GM23338 (cell line): ENCODE results near the gene TIPRL. TPM values are rescaled to one million over a fixed set of nuclear protein-coding genes. Genes with fewer than 3 reads are reported as not detected.

Experiments
- ATAC-seq: fragments of 200-7000 bp; cut with Tn5 transposase; 3 replicates; pipeline ENCODE4 v1.9.1; 2020
- DNase-seq: peaks from one replicate; pipeline ENCODE4 v3.0.0-alpha.2; 2015; ENCODE audit warnings: low spot score
- H2AFZ ChIP-seq: fragments of 200-600 bp; sonication (generic); 2 replicates; pipeline ENCODE4 v1.8.0; 2016; ENCODE audit warnings: antibody characterized with exemption, mild to moderate bottlenecking, moderate library complexity
- H3F3A ChIP-seq: fragments of 200-600 bp; sonication (generic); replicated peaks from 2 replicates; pipeline ENCODE4 v1.8.0; 2017; ENCODE audit warnings: antibody characterized with exemption, mixed run types, low read depth
- H3K27ac ChIP-seq: fragments of 200-600 bp; sonication (generic); 2 replicates; pipeline ENCODE4 v1.6.1; 2016; ENCODE audit warnings: low read depth
- H3K27me3 ChIP-seq: fragments of 200-600 bp; sonication (generic); 2 replicates; pipeline ENCODE4 v1.8.0; 2016; ENCODE audit warnings: mild to moderate bottlenecking, mixed run types, moderate library complexity; ENCODE audit not compliant: insufficient read depth
- H3K36me3 ChIP-seq: fragments of 200-600 bp; sonication (generic); 2 replicates; pipeline ENCODE4 v1.8.0; 2016; ENCODE audit warnings: mild to moderate bottlenecking; ENCODE audit not compliant: insufficient read depth
- H3K4me1 ChIP-seq: fragments of 200-600 bp; sonication (generic); 2 replicates; pipeline ENCODE4 v1.8.0; 2016; ENCODE audit warnings: mild to moderate bottlenecking, moderate library complexity; ENCODE audit not compliant: insufficient read depth
- H3K4me2 ChIP-seq: fragments of 200-600 bp; sonication (generic); 2 replicates; pipeline ENCODE4 v1.7.1; 2017; ENCODE audit warnings: mixed run types
- H3K4me3 ChIP-seq: fragments of 200-600 bp; sonication (generic); 2 replicates; pipeline ENCODE4 v1.6.1; 2016; ENCODE audit warnings: mixed run types
- H3K79me2 ChIP-seq: fragments of 200-600 bp; sonication (generic); replicated peaks from 2 replicates; pipeline ENCODE4 v1.8.0; 2017; ENCODE audit warnings: mild to moderate bottlenecking; ENCODE audit not compliant: insufficient read depth
- H3K9me2 ChIP-seq: fragments of 200-600 bp; sonication (generic); 2 replicates; pipeline ENCODE4 v1.8.0; 2017; ENCODE audit not compliant: insufficient read depth
- H4K20me1 ChIP-seq: fragments of 200-600 bp; sonication (generic); replicated peaks from 2 replicates; pipeline ENCODE4 v1.8.0; 2017; ENCODE audit warnings: mild to moderate bottlenecking; ENCODE audit not compliant: insufficient read depth
- H3K27ac Mint-ChIP-seq: 2 replicates; pipeline ENCODE4 v1.8.0; 2020; ENCODE audit warnings: inconsistent platforms, mild to moderate bottlenecking, moderate library complexity, mixed read lengths
- H3K27me3 Mint-ChIP-seq: 3 replicates; pipeline ENCODE4 v1.8.0; 2022; ENCODE audit warnings: low read depth, mild to moderate bottlenecking, moderate library complexity, mixed read lengths, inconsistent platforms; ENCODE audit not compliant: insufficient read depth, poor library complexity
- H3K36me3 Mint-ChIP-seq: 3 replicates; pipeline ENCODE4 v1.8.0; 2021; ENCODE audit warnings: low read depth, mild to moderate bottlenecking, inconsistent platforms, moderate library complexity, mixed read lengths
- H3K4me1 Mint-ChIP-seq: 3 replicates; pipeline ENCODE4 v1.8.0; 2020; ENCODE audit warnings: mild to moderate bottlenecking, inconsistent platforms, mixed read lengths
- H3K4me3 Mint-ChIP-seq: 3 replicates; pipeline ENCODE4 v1.8.0; 2021; ENCODE audit warnings: moderate library complexity, mild to moderate bottlenecking, inconsistent platforms, mixed read lengths
- H3K9me3 Mint-ChIP-seq: 3 replicates; pipeline ENCODE4 v1.8.0; 2020; ENCODE audit warnings: moderate library complexity, mild to moderate bottlenecking, inconsistent platforms, mixed read lengths
- CREB1 ChIP-seq: fragments of 250-450 bp; sonication (Bioruptor Pico); IDR thresholded peaks from 2 replicates; pipeline ENCODE4 v1.5.0; 2020; ENCODE audit warnings: low read depth, mild to moderate bottlenecking, moderate library complexity
- EZH2 ChIP-seq: fragments of 200-600 bp; sonication (generic); IDR thresholded peaks from one replicate; pipeline ENCODE4 v1.8.0; 2017; ENCODE audit warnings: antibody characterized with exemption, mild to moderate bottlenecking, low read depth; ENCODE audit not compliant: unreplicated experiment
- EZH2phosphoT487 ChIP-seq: fragments of 200-600 bp; sonication (generic); IDR thresholded peaks from one replicate; pipeline ENCODE4 v1.8.1; 2018; ENCODE audit warnings: antibody characterized with exemption; ENCODE audit not compliant: unreplicated experiment
- JUNB ChIP-seq: IDR thresholded peaks from one replicate; pipeline ENCODE4 v1.6.1; 2016; ENCODE audit warnings: antibody characterized with exemption; ENCODE audit not compliant: unreplicated experiment
- NANOG ChIP-seq: IDR thresholded peaks from 2 replicates; pipeline ENCODE4 v1.6.1; 2016; ENCODE audit warnings: antibody characterized with exemption, borderline replicate concordance
- POLR2AphosphoS5 ChIP-seq: IDR thresholded peaks from 2 replicates; pipeline ENCODE4 v1.6.1; 2016; ENCODE audit warnings: antibody characterized with exemption, low read depth
- STAT1 ChIP-seq: IDR thresholded peaks from one replicate; pipeline ENCODE4 v1.6.1; 2016; ENCODE audit warnings: antibody characterized with exemption; ENCODE audit not compliant: unreplicated experiment
- ZNF114 ChIP-seq: fragments of 250-450 bp; sonication (Bioruptor Pico); IDR thresholded peaks from 2 replicates; pipeline ENCODE4 v1.5.0; 2020; ENCODE audit warnings: mild to moderate bottlenecking, moderate library complexity
- ZNF331 ChIP-seq: fragments of 250-450 bp; sonication (Bioruptor Pico); IDR thresholded peaks from 2 replicates; pipeline ENCODE4 v1.5.0; 2020; ENCODE audit warnings: low read depth, mild to moderate bottlenecking, moderate library complexity
- polyA plus RNA-seq: library from polyadenylated mRNA; unstranded; fragments of >200 nt; fragmentation: Nextera tagmentation; extraction: Ambion mirVana; gene quantifications from 2 replicates; pipeline ENCODE4 v1.2.1, GENCODE V29; 2016
- total RNA-seq: library from RNA; depleted of rRNA; stranded (reverse); fragments of >200 nt; shearing (Covaris generic); gene quantifications from 2 replicates; pipeline ENCODE4 v1.2.3, GENCODE V29; 2014
- TF ChIP-seq, protein P1 (sequence below), 2 experiments: fragments of 200-600 bp in 1 of 2; sonication (generic) in 1 of 2; conservative IDR thresholded peaks; 2 replicates each; pipeline versions ENCODE4 v1.5.1 to v1.6.1; 2016 to 2017; ENCODE audit warnings: antibody characterized with exemption in 2 of 2, low read depth in 2 of 2, mild to moderate bottlenecking in 2 of 2, moderate library complexity in 1 of 2
- TF ChIP-seq, protein P2 (sequence below): IDR thresholded peaks from 2 replicates; pipeline ENCODE4 v1.6.1; 2016; ENCODE audit warnings: antibody characterized with exemption
- TF ChIP-seq, protein P3 (sequence below): IDR thresholded peaks from one replicate; pipeline ENCODE4 v1.6.1; 2018; ENCODE audit warnings: antibody characterized with exemption; ENCODE audit not compliant: unreplicated experiment
- TF ChIP-seq, protein P4 (sequence below): fragments of 250-450 bp; sonication (Bioruptor Pico); IDR thresholded peaks from 2 replicates; pipeline ENCODE4 v1.5.0; 2020; ENCODE audit warnings: mild to moderate bottlenecking, moderate library complexity

TIPRL gene
- total and polyA plus RNA-seq, 2 experiments from 2014 or later: 15.9 to 32.0 TPM

DNA sequence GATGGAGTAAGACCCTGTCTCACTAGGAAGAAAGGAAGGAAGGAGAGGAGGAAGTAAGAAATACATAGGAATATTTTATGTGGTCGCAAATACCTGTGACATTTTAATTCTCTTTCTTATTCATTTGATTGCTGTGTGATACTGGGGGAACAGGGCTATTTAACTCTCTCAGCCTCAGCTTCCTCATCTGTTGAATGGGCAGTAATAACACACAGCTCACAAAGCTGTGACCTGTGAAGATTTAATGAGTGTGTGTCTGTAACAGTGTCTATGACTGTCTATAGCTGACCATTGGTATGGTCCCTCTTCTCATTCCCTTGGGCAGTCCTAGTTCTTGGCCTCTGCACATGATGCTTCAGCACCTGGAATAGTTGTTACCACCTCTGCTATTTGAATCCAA is 28.5 kb upstream of the TIPRL start:
- Histone ChIP-seq H3K27me3 (no peaks in the 10 kb centered on the region), H3K79me2 (no peaks in the 10 kb centered on the region), H2AFZ (no peak overlapping the region), H3K4me3 (no peak overlapping the region), H3K4me1 (peaks cover 7% of the 10 kb centered on the region; the same call in 1 of the 2 replicates), H3K4me2 (no peak overlapping the region), H3K27ac (no peak overlapping the region), H3K9me2 (no peaks in the 10 kb centered on the region), H3K36me3 (no peaks in the 10 kb centered on the region), H3F3A (no peaks in the 10 kb centered on the region), H4K20me1 (no peaks in the 10 kb centered on the region)
- H3K9me3 Mint-ChIP-seq: no peaks in the 10 kb centered on the region
- peaks cover 11% of the 10 kb centered on the region for H3K4me1 Mint-ChIP-seq
- H3K27me3 Mint-ChIP-seq: peaks cover 5% of the 10 kb centered on the region
- DNase-seq: no peak
- H3K27ac Mint-ChIP-seq: no peak overlapping the region
- H3K36me3 Mint-ChIP-seq: no peaks in the 10 kb centered on the region
- TF ChIP-seq ZNF114 (CRISPR knock-in tag) (no peak), EZH2 (no peak), CREB1 (no peak), STAT1 (no peak), JUNB (no peak), EZH2phosphoT487 (no peak), ZNF331 (no peak), NANOG (no peak), POLR2AphosphoS5 (no peak)
- TF ChIP-seq, protein P1, sequence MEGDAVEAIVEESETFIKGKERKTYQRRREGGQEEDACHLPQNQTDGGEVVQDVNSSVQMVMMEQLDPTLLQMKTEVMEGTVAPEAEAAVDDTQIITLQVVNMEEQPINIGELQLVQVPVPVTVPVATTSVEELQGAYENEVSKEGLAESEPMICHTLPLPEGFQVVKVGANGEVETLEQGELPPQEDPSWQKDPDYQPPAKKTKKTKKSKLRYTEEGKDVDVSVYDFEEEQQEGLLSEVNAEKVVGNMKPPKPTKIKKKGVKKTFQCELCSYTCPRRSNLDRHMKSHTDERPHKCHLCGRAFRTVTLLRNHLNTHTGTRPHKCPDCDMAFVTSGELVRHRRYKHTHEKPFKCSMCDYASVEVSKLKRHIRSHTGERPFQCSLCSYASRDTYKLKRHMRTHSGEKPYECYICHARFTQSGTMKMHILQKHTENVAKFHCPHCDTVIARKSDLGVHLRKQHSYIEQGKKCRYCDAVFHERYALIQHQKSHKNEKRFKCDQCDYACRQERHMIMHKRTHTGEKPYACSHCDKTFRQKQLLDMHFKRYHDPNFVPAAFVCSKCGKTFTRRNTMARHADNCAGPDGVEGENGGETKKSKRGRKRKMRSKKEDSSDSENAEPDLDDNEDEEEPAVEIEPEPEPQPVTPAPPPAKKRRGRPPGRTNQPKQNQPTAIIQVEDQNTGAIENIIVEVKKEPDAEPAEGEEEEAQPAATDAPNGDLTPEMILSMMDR (conservative IDR thresholded peaks at IDR 0.05; ENCODE audit: low read depth in 2 of 2): no peak
- TF ChIP-seq, protein P2, sequence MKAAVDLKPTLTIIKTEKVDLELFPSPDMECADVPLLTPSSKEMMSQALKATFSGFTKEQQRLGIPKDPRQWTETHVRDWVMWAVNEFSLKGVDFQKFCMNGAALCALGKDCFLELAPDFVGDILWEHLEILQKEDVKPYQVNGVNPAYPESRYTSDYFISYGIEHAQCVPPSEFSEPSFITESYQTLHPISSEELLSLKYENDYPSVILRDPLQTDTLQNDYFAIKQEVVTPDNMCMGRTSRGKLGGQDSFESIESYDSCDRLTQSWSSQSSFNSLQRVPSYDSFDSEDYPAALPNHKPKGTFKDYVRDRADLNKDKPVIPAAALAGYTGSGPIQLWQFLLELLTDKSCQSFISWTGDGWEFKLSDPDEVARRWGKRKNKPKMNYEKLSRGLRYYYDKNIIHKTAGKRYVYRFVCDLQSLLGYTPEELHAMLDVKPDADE: no peak
- TF ChIP-seq, protein P3, sequence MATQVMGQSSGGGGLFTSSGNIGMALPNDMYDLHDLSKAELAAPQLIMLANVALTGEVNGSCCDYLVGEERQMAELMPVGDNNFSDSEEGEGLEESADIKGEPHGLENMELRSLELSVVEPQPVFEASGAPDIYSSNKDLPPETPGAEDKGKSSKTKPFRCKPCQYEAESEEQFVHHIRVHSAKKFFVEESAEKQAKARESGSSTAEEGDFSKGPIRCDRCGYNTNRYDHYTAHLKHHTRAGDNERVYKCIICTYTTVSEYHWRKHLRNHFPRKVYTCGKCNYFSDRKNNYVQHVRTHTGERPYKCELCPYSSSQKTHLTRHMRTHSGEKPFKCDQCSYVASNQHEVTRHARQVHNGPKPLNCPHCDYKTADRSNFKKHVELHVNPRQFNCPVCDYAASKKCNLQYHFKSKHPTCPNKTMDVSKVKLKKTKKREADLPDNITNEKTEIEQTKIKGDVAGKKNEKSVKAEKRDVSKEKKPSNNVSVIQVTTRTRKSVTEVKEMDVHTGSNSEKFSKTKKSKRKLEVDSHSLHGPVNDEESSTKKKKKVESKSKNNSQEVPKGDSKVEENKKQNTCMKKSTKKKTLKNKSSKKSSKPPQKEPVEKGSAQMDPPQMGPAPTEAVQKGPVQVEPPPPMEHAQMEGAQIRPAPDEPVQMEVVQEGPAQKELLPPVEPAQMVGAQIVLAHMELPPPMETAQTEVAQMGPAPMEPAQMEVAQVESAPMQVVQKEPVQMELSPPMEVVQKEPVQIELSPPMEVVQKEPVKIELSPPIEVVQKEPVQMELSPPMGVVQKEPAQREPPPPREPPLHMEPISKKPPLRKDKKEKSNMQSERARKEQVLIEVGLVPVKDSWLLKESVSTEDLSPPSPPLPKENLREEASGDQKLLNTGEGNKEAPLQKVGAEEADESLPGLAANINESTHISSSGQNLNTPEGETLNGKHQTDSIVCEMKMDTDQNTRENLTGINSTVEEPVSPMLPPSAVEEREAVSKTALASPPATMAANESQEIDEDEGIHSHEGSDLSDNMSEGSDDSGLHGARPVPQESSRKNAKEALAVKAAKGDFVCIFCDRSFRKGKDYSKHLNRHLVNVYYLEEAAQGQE: no peak
- TF ChIP-seq, protein P4, sequence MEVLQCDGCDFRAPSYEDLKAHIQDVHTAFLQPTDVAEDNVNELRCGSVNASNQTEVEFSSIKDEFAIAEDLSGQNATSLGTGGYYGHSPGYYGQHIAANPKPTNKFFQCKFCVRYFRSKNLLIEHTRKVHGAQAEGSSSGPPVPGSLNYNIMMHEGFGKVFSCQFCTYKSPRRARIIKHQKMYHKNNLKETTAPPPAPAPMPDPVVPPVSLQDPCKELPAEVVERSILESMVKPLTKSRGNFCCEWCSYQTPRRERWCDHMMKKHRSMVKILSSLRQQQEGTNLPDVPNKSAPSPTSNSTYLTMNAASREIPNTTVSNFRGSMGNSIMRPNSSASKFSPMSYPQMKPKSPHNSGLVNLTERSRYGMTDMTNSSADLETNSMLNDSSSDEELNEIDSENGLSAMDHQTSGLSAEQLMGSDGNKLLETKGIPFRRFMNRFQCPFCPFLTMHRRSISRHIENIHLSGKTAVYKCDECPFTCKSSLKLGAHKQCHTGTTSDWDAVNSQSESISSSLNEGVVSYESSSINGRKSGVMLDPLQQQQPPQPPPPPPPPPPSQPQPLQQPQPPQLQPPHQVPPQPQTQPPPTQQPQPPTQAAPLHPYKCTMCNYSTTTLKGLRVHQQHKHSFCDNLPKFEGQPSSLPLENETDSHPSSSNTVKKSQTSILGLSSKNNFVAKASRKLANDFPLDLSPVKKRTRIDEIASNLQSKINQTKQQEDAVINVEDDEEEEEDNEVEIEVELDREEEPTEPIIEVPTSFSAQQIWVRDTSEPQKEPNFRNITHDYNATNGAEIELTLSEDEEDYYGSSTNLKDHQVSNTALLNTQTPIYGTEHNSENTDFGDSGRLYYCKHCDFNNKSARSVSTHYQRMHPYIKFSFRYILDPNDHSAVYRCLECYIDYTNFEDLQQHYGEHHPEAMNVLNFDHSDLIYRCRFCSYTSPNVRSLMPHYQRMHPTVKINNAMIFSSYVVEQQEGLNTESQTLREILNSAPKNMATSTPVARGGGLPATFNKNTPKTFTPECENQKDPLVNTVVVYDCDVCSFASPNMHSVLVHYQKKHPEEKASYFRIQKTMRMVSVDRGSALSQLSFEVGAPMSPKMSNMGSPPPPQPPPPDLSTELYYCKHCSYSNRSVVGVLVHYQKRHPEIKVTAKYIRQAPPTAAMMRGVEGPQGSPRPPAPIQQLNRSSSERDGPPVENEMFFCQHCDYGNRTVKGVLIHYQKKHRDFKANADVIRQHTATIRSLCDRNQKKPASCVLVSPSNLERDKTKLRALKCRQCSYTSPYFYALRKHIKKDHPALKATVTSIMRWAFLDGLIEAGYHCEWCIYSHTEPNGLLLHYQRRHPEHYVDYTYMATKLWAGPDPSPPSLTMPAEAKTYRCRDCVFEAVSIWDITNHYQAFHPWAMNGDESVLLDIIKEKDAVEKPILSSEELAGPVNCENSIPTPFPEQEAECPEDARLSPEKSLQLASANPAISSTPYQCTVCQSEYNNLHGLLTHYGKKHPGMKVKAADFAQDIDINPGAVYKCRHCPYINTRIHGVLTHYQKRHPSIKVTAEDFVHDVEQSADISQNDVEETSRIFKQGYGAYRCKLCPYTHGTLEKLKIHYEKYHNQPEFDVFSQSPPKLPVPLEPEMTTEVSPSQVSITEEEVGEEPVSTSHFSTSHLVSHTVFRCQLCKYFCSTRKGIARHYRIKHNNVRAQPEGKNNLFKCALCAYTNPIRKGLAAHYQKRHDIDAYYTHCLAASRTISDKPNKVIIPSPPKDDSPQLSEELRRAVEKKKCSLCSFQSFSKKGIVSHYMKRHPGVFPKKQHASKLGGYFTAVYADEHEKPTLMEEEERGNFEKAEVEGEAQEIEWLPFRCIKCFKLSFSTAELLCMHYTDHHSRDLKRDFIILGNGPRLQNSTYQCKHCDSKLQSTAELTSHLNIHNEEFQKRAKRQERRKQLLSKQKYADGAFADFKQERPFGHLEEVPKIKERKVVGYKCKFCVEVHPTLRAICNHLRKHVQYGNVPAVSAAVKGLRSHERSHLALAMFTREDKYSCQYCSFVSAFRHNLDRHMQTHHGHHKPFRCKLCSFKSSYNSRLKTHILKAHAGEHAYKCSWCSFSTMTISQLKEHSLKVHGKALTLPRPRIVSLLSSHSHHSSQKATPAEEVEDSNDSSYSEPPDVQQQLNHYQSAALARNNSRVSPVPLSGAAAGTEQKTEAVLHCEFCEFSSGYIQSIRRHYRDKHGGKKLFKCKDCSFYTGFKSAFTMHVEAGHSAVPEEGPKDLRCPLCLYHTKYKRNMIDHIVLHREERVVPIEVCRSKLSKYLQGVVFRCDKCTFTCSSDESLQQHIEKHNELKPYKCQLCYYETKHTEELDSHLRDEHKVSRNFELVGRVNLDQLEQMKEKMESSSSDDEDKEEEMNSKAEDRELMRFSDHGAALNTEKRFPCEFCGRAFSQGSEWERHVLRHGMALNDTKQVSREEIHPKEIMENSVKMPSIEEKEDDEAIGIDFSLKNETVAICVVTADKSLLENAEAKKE (CRISPR knock-in tag): no peak
- no peak for ATAC-seq
- H3K4me3 Mint-ChIP-seq: no peak overlapping the region
